ENCODE results near the gene TXNDC8.
"Not testable (repeated sequence)": the region's sequence is repeated elsewhere in the genome, so short reads cannot be mapped to it uniquely, and the experiment has no call there.

TXNDC8 gene

GRCh38 chr9:110371411-110372007, 33.8 kb upstream of the TXNDC8 start:
- Histone ChIP-seq H2AFZ (ENCODE audit: low read length) (no peak overlapping the region), H3K36me3 (ENCODE audit: insufficient read depth, low read length) (no peaks in the 10 kb centered on the region), H3K9ac (ENCODE audit: low read depth, low read length, poor library complexity, severe bottlenecking) (no peak overlapping the region), H3K9me3 (ENCODE audit: insufficient read depth, low read depth, low read length) (no peaks in the 10 kb centered on the region), H3K4me3 (ENCODE audit: low read length, poor library complexity, severe bottlenecking) (no peak overlapping the region), H3K79me2 (ENCODE audit: insufficient read depth, low read length) (no peaks in the 10 kb centered on the region), H3K9me2 (replicated peaks; ENCODE audit: low read depth, low read length) (no peaks in the 10 kb centered on the region), H3F3A (ENCODE audit: low read depth) (no peaks in the 10 kb centered on the region), H3K4me2 (ENCODE audit: low read depth, low read length, poor library complexity, severe bottlenecking) (no peak overlapping the region), H4K20me1 (ENCODE audit: insufficient read depth, low read length, poor library complexity, severe bottlenecking) (no peaks in the 10 kb centered on the region), H3K4me1 (ENCODE audit: insufficient read depth, low read length, poor library complexity, severe bottlenecking) (no peaks in the 10 kb centered on the region), H3K27me3 (ENCODE audit: insufficient read depth, low read length, poor library complexity, severe bottlenecking) (no peaks in the 10 kb centered on the region)
- TF ChIP-seq CTCF (conservative IDR thresholded peaks at IDR 0.05; ENCODE audit: low read length) (no peak), EZH2phosphoT487 (IDR thresholded peaks at IDR 0.05; ENCODE audit: borderline replicate concordance) (no peak)

GRCh38 chr9:110370315-110370714, 32.7 kb upstream of the TXNDC8 start:
- no peaks in the 10 kb centered on the region for H3K36me3 ChIP-seq (ENCODE audit: insufficient read depth, low read length)

GRCh38 chr9:110364451-110364850, 26.8 kb upstream of the TXNDC8 start:
- Histone ChIP-seq H3K27me3 (ENCODE audit: insufficient read depth, low read length, poor library complexity, severe bottlenecking) (no peaks in the 10 kb centered on the region), H3K4me2 (ENCODE audit: low read depth, low read length, poor library complexity, severe bottlenecking) (no peak overlapping the region), H3F3A (ENCODE audit: low read depth) (no peaks in the 10 kb centered on the region), H3K4me1 (ENCODE audit: insufficient read depth, low read length, poor library complexity, severe bottlenecking) (no peaks in the 10 kb centered on the region), H2AFZ (ENCODE audit: low read length) (no peak overlapping the region), H3K9me3 (ENCODE audit: insufficient read depth, low read depth, low read length) (no peaks in the 10 kb centered on the region), H3K9ac (ENCODE audit: low read depth, low read length, poor library complexity, severe bottlenecking) (no peak overlapping the region), H3K4me3 (ENCODE audit: low read length, poor library complexity, severe bottlenecking) (no peak overlapping the region), H3K36me3 (ENCODE audit: insufficient read depth, low read length) (no peaks in the 10 kb centered on the region), H4K20me1 (ENCODE audit: insufficient read depth, low read length, poor library complexity, severe bottlenecking) (no peaks in the 10 kb centered on the region), H3K9me2 (replicated peaks; ENCODE audit: low read depth, low read length) (no peaks in the 10 kb centered on the region), H3K79me2 (ENCODE audit: insufficient read depth, low read length) (no peaks in the 10 kb centered on the region)
- TF ChIP-seq CTCF (conservative IDR thresholded peaks at IDR 0.05; ENCODE audit: low read length) = no peak
- TF ChIP-seq EZH2phosphoT487 (IDR thresholded peaks at IDR 0.05; ENCODE audit: borderline replicate concordance) = no peak

More at GRCh38 chr9:110370315-110370714, 32.7 kb upstream of the TXNDC8 start:
- Histone ChIP-seq H3K4me1 (ENCODE audit: insufficient read depth, low read length, poor library complexity, severe bottlenecking) (no peaks in the 10 kb centered on the region), H3K9me3 (ENCODE audit: insufficient read depth, low read depth, low read length) (no peaks in the 10 kb centered on the region), H3K4me2 (ENCODE audit: low read depth, low read length, poor library complexity, severe bottlenecking) (no peak overlapping the region), H4K20me1 (ENCODE audit: insufficient read depth, low read length, poor library complexity, severe bottlenecking) (no peaks in the 10 kb centered on the region), H3K79me2 (ENCODE audit: insufficient read depth, low read length) (no peaks in the 10 kb centered on the region), H3F3A (ENCODE audit: low read depth) (no peaks in the 10 kb centered on the region), H3K4me3 (ENCODE audit: low read length, poor library complexity, severe bottlenecking) (no peak overlapping the region), H3K9me2 (replicated peaks; ENCODE audit: low read depth, low read length) (no peaks in the 10 kb centered on the region), H2AFZ (ENCODE audit: low read length) (no peak overlapping the region), H3K27me3 (ENCODE audit: insufficient read depth, low read length, poor library complexity, severe bottlenecking) (no peaks in the 10 kb centered on the region), H3K9ac (ENCODE audit: low read depth, low read length, poor library complexity, severe bottlenecking) (no peak overlapping the region)
- TF ChIP-seq EZH2phosphoT487 (IDR thresholded peaks at IDR 0.05; ENCODE audit: borderline replicate concordance) (no peak), CTCF (conservative IDR thresholded peaks at IDR 0.05; ENCODE audit: low read length) (no peak)

GRCh38 chr9:110358992-110359391, 21.3 kb upstream of the TXNDC8 start:
- H3K4me3 ChIP-seq (ENCODE audit: low read length, poor library complexity, severe bottlenecking); H4K20me1 ChIP-seq (ENCODE audit: insufficient read depth, low read length, poor library complexity, severe bottlenecking); H3K9ac ChIP-seq (ENCODE audit: low read depth, low read length, poor library complexity, severe bottlenecking); H3K79me2 ChIP-seq (ENCODE audit: insufficient read depth, low read length); H3F3A ChIP-seq (ENCODE audit: low read depth); H3K9me3 ChIP-seq (ENCODE audit: insufficient read depth, low read depth, low read length); H3K9me2 ChIP-seq (replicated peaks; ENCODE audit: low read depth, low read length); H3K4me1 ChIP-seq (ENCODE audit: insufficient read depth, low read length, poor library complexity, severe bottlenecking); H3K36me3 ChIP-seq (ENCODE audit: insufficient read depth, low read length); H3K27me3 ChIP-seq (ENCODE audit: insufficient read depth, low read length, poor library complexity, severe bottlenecking); H3K4me2 ChIP-seq (ENCODE audit: low read depth, low read length, poor library complexity, severe bottlenecking); H2AFZ ChIP-seq (ENCODE audit: low read length): not testable (repeated sequence)
